Measurements from ENCODE around the gene JAM3.

Gene JAM3

DNA sequence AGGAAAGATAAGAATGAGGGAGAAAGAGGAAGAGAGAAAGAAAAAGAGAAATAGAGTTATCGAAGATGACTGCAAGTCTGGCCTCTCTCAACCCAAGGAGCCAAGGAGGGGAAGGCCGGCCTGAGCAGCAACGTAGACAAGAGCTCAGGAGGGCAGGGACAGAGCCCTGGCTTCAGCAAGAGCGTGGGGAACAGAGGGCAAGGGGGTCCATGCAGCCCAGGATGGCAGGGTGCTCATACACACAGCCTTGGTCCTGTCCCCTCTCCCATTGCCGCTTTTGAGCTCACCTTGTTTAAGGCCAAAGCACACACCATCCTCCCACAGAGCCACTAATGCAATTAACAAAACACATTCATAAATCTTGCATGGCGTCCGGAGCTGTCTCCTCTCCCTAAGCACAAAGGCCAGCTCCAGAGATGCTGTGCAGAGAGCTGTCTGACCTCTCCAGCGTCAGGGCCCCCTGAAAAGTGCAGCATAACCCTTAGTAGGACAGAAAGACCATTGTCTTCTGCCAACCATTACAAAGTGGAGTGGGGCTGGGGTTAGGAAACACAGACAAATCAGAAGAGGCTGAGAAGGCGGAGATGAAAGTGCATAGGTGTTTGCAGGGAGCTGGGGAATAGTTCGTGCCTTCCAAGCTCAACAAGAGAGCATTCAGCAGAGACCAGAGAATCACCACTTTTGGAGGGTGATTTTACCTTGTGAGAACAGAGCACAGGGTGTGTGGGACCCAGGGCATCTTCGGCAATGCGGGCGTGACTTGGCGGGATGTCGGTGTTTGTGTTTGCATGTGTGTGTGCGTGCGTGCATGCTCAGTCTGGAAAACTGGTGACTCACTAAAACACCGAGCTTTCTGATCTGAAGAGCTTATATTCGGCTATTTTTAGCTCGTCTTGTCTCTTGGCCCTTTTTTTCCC is 28.2 kb upstream of the JAM3 start:
- DNase-seq = no peak

DNA sequence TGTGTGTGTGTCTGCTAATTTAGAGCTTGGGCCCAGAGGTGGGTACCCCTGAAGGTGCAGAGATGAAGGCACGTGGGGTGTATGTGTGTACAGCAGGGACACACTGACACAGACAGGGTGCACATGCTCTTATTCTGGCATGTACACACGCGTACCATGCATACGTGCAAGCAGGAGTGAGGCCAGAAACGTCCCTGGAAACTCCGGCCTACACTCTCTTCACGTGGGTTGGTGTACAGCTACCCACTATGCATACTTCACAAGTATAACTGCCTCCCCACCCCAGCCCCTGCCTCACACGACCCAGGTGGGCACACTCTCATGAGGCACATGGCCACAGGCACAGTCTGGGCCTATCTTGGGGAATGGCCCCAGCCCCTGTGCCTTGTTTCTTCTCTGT is 27.5 kb upstream of the JAM3 start:
- DNase-seq = no peak

- no peak for DNase-seq
Measured at GRCh38 chr11:134041791-134042696, 26.8 kb upstream of the JAM3 start.

DNA sequence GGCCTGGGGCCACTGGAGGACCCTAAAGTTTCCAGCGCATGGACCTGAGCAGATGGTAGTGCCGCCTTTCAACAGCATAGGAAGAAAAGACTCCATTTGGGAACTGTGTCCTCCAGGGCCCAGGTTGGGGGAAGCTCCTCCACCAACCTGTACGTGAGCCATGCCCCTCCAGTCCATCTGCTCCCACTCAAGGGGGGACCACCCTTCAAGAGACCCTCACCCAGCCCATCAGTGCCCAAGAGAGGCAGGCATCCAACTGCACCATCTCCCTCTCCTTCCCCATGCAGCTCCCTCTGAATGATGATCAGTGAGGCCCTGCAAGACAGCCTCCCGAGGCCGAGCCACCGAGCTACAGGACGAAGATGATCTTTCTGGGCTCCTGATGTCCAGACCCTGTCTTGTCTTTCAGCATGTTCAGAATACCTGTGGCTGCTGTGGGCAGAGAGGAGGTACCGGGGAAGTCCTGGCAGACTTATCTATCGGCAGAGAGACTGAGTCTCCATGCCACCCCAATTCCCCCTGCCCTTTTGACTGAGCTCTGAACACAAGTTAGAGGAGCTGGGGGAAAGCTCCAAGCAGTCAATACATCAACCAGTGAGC is 25.0 kb upstream of the JAM3 start:
- DNase-seq = no peak

GRCh38 chr11:134044514-134045284 is 24.2 kb upstream of the JAM3 start:
- no peak for DNase-seq

DNA sequence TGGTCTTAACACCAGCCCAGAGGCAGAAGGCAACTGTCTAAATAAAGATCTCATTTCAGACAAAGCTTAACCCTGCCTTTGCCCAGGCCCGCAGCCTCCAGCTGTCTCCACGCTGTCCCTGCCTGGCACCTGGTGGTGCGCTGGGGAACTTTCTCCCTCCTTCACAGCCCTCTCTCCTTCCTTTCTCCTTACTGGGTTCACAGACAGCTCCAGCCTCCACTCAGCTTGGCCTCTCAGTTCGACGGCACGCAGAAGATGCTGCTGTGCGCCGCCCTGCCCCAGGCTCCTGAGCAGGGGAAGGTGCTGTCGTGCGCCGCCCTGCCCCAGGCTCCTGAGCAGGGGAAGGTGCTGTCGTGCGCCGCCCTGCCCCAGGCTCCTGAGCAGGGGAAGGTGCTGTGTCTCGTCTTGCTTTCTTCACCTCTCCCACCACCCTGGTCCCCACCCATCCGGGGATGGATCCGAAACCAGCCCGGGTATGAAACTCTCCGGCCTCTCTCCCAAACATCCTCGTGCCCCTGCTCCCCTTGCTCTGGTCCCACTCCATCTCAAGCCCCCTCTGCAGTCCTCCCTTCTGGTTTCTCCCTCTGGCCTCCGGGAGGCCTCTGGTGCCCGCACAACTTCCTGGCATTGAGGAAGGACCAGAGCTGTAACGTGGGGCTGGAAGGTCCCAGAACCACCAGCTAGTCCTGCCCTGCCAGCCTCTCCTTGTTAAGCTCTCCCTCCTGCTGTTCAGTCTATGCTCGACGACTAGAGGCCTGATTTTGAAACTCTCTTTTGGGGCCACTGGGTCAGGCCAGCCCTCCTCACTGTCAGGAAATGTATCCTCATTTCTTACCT is 22.9 kb upstream of the JAM3 start:
- no peak for DNase-seq

DNA sequence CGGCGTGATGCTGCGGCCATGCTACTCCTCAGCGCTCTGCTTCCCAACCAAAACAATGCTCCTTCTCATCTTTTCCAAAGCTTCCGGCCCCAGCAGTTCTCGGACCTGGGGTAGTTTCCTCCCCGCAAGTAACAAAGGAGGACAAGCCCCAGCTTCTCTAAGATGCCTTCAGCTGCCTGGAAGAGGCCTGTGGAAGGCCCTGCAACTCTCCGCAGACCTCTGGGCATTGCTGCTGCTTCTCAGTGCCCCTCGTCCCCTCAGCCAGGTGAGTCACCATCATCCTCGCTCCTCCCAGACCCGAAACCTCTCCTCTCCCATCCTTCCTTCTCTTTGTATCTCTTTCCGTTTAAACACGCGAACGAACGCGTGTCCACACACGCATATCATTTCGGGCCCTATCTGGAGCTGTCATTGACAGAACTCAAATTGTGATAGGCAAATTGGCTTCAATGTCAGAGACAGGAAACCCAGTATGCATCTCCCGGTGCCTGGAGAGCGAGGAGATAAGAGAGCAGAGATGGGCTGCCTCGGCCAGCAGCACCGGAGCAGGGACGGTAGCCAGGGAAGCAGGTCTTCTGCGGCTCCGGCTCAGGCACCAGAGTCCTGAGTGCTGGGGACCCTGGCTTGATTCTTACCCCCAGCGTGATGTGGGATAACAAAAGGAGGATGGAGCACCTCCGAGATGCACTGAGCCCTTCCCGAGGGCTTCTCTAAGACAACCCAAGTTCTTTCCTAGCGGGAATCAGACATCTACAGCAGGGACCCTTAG is 22.0 kb upstream of the JAM3 start:
- no peak for DNase-seq

DNA sequence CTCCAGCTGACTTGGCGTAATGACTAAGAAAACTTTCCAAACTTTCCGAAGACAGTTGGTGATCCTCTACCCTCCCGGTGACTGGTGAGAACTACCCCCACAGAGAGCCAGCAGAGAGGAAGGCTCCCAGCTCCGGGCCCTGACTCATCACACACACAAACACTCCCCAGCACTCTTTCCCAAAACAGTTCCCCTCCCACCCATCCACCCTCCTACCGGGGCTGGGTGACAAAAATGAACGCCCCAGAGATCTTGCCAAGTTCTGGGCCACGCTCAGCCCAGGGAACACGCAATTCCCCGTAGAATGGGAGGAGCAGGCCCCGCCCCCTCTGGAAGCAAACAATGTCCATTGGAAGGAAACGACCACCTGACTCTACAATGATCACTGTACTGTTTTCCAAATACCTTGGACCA is 21.3 kb upstream of the JAM3 start:
- no peak for DNase-seq

DNA sequence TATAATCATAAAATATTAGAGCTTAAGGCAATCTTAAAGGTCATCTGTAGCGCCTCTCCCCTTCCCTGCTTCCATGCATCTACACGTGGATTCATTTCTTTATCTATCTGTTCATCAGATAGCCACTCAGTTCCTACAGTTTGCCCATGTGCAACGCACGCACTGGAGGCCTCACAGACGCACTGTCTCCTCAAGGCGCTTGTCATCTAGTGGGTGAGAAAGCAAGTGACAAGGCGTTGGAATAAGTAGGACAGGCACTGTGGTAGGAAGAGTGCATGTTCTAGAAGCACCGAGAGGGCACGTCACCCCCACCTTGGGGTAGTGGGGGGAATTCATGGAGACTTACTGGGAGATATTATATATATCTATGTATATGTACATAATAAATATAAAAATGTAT is 20.8 kb upstream of the JAM3 start:
- no peak for DNase-seq

DNA sequence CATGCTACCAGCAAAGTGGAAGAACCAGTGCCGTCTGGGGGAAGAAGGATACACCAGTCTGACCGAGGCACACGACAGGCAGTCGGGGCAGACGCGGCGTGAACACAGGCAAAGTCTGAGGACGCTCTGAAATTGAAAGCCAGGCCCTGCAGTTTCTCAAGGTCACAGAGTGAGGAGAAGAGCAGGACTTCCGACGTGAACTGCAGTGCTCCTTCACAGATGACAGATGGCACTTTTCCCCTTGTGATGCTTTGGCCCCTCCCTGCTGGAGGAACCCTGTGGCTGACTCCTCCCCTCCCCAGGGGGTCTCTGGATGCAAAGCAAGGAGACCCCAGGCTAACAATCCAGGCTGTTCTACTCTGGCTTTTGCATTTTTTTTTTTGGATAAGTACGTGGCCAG is 19.6 kb upstream of the JAM3 start:
- no peak for DNase-seq

DNA sequence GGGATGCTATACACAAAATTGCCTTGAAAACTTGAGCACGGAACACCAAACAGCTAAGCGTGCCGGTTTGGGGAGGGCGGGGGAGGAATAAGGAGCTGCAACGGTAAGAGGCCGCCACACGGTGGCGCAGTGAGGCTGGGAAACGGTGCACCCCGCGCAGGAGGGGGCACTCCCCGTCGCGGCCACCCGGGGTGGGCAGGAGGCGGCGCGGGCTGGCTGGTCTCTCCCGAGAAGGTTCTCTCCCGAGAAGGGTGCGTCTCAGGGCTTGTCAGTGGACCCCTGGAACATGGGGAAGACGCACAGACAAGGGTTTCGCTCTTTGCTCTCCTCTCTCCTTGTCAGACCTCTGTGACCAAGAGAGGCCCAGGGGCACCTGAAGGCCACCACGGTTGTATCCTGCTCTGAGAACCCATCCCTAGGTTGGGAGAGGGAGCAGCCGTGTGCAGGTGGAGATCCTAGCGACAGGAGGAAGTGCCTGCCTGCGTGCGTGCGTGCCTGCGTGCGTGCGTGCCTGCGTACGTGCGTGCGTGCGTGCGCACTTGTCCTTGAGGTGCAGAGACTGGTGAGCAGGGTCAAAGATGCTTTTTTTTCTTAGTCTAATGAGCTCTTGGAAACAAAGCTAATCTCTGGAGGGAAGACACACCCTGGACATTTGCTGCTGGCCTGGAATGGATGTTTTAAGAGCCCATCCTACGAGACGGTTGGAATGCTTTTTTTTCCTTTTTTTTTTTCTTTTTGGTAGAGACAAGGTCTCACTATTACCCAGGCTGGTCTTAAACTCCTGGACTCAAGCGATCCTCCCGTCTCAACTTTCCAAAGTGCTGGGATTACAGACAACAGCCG is 18.1 kb upstream of the JAM3 start:
- peak; percentile 76 for DNase-seq

GRCh38 chr11:134052395-134052987 is 16.4 kb upstream of the JAM3 start:
- DNase-seq = no peak

DNA sequence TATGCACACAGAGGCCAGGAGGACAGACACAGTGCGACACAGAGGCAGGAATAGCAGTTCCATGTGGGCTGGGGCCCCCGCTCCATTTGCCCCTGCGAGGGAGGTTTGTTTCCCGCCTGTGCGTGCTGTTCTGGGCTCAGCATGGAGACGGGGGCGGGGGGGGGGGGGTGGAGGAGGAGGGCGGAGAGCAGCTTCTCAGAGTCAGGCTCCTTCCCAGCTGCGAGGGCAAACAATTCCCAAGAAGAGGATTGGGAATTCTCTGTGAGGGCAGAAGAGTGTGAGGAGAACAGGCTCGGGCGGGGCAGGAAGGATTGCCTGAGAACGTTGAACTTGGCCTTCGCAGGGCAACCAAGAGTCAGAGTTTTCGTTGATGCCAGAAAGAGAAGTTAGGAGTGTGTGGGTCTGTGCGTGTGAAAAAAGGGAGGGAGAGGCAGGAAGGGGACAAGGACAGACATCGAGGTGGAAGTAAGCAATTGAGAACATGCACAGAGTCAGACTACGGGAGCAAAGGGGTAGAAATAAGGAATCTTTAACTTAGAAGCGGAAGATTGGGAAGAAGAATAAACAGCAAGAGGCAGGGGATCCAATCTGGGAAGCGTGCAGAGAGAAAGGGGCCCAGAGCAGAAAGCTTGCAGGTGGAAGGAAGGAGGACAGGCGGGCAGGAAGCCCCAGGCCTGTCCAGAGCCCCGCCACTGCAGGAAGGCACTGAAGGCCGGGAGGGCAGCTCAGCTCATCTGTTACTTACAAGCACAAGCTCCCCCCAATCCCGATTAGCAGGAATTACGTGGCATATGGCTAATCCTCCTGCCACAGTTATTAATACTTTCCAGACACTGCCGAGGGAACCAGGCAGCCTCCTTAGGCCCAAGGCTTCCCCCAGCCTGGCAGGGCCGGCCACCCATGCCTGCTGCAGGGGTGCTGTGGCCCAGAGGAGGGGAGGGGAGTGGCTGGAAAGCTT is 15.6 kb upstream of the JAM3 start:
- no peak for DNase-seq

DNA sequence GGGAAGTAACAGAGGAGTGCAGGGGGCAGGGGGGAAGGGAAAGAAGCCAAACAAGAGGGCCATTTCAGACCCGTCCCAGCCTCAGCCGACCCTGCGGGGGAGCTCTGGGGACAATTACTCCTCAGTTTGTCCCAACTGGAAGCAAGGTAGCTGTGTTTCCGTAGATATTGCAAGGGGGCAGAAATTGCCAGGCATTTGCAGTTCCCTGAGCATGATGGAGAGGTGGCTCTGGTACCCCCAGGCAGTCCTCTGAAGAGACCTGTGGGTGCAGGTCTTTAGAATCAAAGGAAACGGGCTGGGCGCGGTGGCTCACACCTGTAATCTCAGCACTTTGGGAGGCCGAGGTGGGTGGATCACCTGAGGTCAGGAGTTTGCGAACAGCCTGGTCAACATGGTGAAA is 13.8 kb upstream of the JAM3 start:
- DNase-seq = no peak

DNA sequence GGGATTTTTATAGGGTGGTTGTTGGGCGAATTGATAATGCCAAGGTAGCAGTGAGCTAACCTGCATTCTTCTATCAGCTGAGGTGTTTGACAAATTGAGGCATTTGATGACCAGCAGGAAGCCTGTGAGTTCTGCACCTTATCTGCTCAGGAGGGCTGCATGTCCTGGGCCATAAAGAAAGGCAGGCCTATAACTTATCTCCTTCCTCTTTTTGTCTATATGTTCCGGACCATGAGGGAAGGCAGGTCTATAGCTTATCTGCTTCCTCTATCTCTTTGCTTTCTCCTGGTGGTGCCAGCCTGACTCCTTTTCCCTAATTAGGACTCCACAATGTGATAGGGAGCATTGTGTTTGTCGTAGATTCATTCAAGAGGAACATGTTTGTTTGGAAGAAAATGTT is 8.6 kb upstream of the JAM3 start:
- DNase-seq = no peak

- DNase-seq = no peak
Measured at GRCh38 chr11:134062265-134063123, 6.4 kb upstream of the JAM3 start.

DNA sequence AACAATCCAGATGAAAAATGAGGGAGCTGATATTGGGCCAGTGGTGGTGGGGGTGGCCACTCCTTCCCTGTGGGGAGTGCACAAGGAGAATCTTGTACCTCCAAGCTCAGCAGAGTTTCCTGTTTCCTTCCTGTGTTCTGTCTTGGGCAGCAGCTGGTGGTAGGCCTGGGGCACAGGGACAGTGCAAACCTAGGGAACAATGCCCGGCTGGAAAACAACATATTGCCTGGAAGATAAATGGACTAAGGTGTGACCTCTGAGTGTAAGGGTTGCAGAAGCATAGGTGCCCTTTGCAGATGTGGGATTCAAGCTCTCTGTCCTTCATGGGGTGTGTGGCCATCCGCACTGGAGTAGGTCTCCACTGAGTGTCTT is 5.8 kb upstream of the JAM3 start:
- no peak for DNase-seq
